SK-MEL-5 (cell line): ENCODE data around the gene FAM107A. TPM values are rescaled to one million over a fixed set of nuclear protein-coding genes. Genes with fewer than 3 reads are reported as not detected.
A peak's percentile ranks its signal among the peaks of the same experiment; 100 is the strongest.
"Not testable (repeated sequence)": the region's sequence is repeated elsewhere in the genome, so short reads cannot be mapped to it uniquely, and the experiment has no call there.

Source experiments
- DNase-seq: peaks from one replicate; pipeline ENCODE4 v3.0.0-alpha.2; 2016; ENCODE audit warnings: low read depth, low spot score
- in situ Hi-C: cut with HindIII; loops from 2 replicates; pipeline ENCODE4 v1.10.0; 2016; ENCODE audit warnings: low sequenced_read_pairs, high pct_unique_total_duplicates, low pct_unique_long_range_greater_than_20kb
- total RNA-seq: library from RNA; depleted of rRNA; stranded (reverse); fragments of >200 nt; shearing (Covaris generic); gene quantifications from 2 replicates; pipeline ENCODE4 v1.2.3, GENCODE V29; 2014

The FAM107A gene
- total RNA-seq, 1 experiment from 2014 or later: not detected

- in situ Hi-C loops: no loop called here
- no peak for DNase-seq
Measured at GRCh38 chr3:58530354-58530865, 46.8 kb downstream of the FAM107A start.

GRCh38 chr3:58529516-58530353 lies 47.5 kb downstream of the FAM107A start:
- peak; percentile 67 for DNase-seq
- in situ Hi-C loops: no loop called here

GRCh38 chr3:58528629-58529028 lies 48.6 kb downstream of the FAM107A start:
- DNase-seq: peak; percentile 11
- in situ Hi-C loops: no loop called here

GRCh38 chr3:58527440-58527839 lies 49.8 kb downstream of the FAM107A start:
- DNase-seq, in situ Hi-C loops: not testable (repeated sequence)

- in situ Hi-C loops: no loop called here
- DNase-seq: peak; percentile 79
Measured at GRCh38 chr3:58526515-58526957, 50.7 kb downstream of the FAM107A start.

- in situ Hi-C loops: no loop called here
- no peak for DNase-seq
Measured at GRCh38 chr3:58524326-58524888, 52.8 kb downstream of the FAM107A start.

- DNase-seq: no peak
- in situ Hi-C loops: no loop called here
Measured at GRCh38 chr3:58522759-58523425, 54.3 kb downstream of the FAM107A start.

GRCh38 chr3:58521917-58522631 lies 55.1 kb downstream of the FAM107A start:
- peak; percentile 64 for DNase-seq
- in situ Hi-C loops: no loop called here

GRCh38 chr3:58521336-58521670 lies 55.9 kb downstream of the FAM107A start:
- DNase-seq: no peak
- in situ Hi-C loops: no loop called here

GRCh38 chr3:58520403-58521335 lies 56.5 kb downstream of the FAM107A start:
- peak; percentile 41 for DNase-seq
- in situ Hi-C loops: no loop called here

GRCh38 chr3:58519668-58520402 lies 57.4 kb downstream of the FAM107A start:
- no peak for DNase-seq
- in situ Hi-C loops: no loop called here

GRCh38 chr3:58518291-58518789 lies 58.9 kb downstream of the FAM107A start:
- DNase-seq: no peak
- in situ Hi-C loops: no loop called here

- in situ Hi-C loops: no loop called here
- DNase-seq: no peak
Measured at GRCh38 chr3:58514405-58514804, 62.8 kb downstream of the FAM107A start.
